AG09309 (cell line): Measurements from ENCODE around the gene MARVELD2.

ENCODE experiments used
- DNase-seq: peaks from one replicate; pipeline ENCODE4 v3.0.0-alpha.2; 2010; ENCODE audit warnings: low read depth
- H3K4me3 ChIP-seq: 2 replicates; pipeline ENCODE4 v1.5.1; 2011; ENCODE audit warnings: mild to moderate bottlenecking, low read depth, low read length, moderate library complexity; ENCODE audit not compliant: control insufficient read depth
- CTCF ChIP-seq: IDR thresholded peaks from 2 replicates; pipeline ENCODE4 v1.5.1; 2011; ENCODE audit warnings: mild to moderate bottlenecking, low read depth, low read length, inconsistent platforms; ENCODE audit not compliant: insufficient read depth, control insufficient read depth; ENCODE audit errors: missing control alignments

MARVELD2 gene

GRCh38 chr5:69492391-69492922, 77.5 kb downstream of the MARVELD2 start, which contains the start of gene OCLN:
Gene OCLN (plus strand): TSS chr5:69492790. CDS start chr5:69504245, 11,455 bp downstream.
- H3K4me3 ChIP-seq, result peak within 1 kb of the TSS; percentile 33
- no peak for TF ChIP-seq CTCF
- DNase-seq, result no peak

GRCh38 chr5:69492923-69493395, 78.0 kb downstream of the MARVELD2 start:
- TF ChIP-seq CTCF, result no peak
- H3K4me3 ChIP-seq, result peak overlapping the region; percentile 33
- no peak for DNase-seq

DNA sequence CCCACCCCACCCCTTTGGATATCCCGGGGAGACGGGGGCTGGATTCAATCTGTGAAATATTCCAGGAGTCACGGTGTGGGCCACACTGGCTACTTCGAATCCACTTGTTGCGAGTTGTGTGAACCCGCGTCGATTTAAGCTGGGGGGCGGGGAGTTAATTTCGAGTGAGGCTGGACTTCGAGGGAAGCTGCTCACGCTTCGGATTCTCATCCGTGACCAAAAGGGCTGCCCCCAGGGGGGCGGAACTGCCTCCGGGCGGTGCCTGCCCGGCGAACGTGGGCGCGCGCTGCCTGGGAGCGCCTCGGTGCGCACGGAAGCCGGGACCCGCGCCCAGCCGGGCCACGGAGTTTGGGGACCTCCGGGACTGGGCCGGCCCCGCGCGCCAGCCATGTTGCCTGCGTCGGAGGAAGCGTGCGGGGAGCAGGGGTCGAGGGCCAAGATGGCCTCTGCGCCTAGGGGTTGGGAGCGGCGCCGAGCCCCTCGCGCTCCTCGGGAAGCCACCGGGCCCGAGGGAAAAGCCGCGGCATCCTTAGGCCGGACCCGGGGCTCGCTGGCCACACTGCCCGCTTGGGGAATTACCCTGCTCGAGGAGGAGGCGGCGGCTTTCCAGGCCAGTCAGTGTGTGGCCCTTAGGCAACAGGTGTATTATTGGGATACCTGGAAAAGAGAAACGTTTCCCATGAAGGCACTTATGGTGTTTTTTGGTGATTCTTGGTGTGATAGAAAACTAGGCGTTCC, 78.6 kb downstream of the MARVELD2 start:
- no peak for DNase-seq
- TF ChIP-seq CTCF, result no peak
- peak overlapping the region; percentile 33 for H3K4me3 ChIP-seq
